Measurements from ENCODE around the gene DMAC2L.

The DMAC2L gene

DNA sequence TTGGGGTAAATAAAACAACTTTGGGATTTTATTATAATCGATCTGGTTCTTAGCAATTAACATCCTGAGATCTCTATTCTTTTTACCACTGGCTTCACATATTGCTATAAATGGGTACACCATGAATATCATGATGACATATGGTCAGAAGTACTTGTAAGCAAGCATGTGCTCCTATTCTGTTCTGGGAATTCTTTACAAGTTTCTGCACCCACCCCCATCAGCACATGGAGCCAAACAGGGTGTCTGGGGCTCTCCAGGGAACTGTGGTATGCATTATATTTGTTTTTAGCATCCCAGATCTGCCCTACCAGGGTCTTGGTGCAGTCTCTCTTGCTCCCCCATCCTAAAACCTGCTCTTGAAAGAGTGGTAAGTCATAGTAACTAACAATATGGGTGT lies 31.3 kb downstream of the DMAC2L start:
- H4K12ac ChIP-seq (ENCODE audit: low read depth, low read length): no peak overlapping the region
- no peak overlapping the region for H3K9ac ChIP-seq (ENCODE audit: low read length)
- no peak overlapping the region for H3K23ac ChIP-seq (ENCODE audit: low read length)
- H2AK5ac ChIP-seq (ENCODE audit: low read length): no peak overlapping the region
- DNase-seq: no peak
- H3K36me3 ChIP-seq (ENCODE audit: control insufficient read depth in 1 of 2, insufficient read depth in 2 of 2, low read length in 2 of 2): no peaks in the 10 kb centered on the region
- no peak overlapping the region for H3K4me2 ChIP-seq (ENCODE audit: low read length)
- H2BK5ac ChIP-seq (ENCODE audit: low read depth, low read length, poor library complexity): no peak overlapping the region
- peaks cover 0 to 4% of the 10 kb centered on the region in 2 experiments for H3K4me1 ChIP-seq (ENCODE audit: control insufficient read depth in 1 of 2, insufficient read depth in 2 of 2, low read length in 2 of 2)
- H3K27ac ChIP-seq (ENCODE audit: low read depth, low read length): no peak overlapping the region
- no peaks in the 10 kb centered on the region for H3K79me1 ChIP-seq (ENCODE audit: low read length)
- H3K9me3 ChIP-seq (ENCODE audit: insufficient read depth, low read depth, low read length): no peaks in the 10 kb centered on the region
- H3K79me2 ChIP-seq (ENCODE audit: control insufficient read depth, insufficient read depth, low read length, poor library complexity): no peaks in the 10 kb centered on the region
- WGBS (ENCODE audit: extremely low coverage, insufficient coverage, insufficient read length): no CpG with 5 or more reads among the region's 1 CpG
- H3K14ac ChIP-seq (ENCODE audit: low read length): no peak overlapping the region
- H3K4ac ChIP-seq (ENCODE audit: low read depth, low read length): no peak overlapping the region
- no peak overlapping the region for H3K4me3 ChIP-seq (ENCODE audit: low read depth, low read length)
- H2BK120ac ChIP-seq (ENCODE audit: insufficient read depth, low read length, poor library complexity): no peak overlapping the region
- no peak overlapping the region for H4K8ac ChIP-seq (ENCODE audit: low read depth, low read length)
- H2AFZ ChIP-seq (ENCODE audit: insufficient read depth, low read length, poor library complexity): no peak overlapping the region
- H4K91ac ChIP-seq (ENCODE audit: low read depth, low read length): no peak overlapping the region
- H3K18ac ChIP-seq (ENCODE audit: low read length): no peak overlapping the region
- no peaks in the 10 kb centered on the region for H3K27me3 ChIP-seq (ENCODE audit: insufficient read depth, low read length)
- H2BK12ac ChIP-seq (ENCODE audit: low read length): no peak overlapping the region

DNA sequence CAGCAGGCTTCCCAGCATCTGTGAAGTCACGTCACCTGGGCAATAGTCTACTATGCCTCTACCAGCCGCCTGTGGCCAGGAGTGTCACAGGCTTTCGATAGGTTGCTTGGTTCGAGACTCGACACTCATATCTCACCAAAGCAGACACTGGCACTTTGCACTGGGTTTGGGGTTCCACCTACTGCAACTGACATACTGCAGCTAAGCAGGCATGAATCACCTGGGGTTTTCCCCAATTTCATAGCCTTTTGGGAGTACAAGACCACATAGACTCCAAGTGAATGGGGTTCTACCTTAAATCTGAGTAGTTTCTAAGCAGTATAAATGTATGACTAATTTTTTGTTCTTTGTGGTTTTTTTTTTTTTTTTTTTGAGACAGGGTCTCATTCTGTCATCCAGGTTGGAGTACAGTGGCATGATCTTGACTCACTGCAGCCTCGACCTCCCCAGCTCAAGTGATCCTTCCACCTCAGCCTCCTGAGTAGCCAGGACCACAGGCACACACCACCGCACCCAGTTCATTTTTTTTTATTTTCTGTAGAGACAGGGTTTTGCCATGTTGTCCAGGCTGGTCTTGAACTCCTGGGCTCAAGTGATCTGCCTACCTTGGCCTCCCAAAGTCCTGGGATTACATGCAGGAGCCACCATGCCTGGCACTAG lies 32.1 kb downstream of the DMAC2L start:
- H3K4me1 ChIP-seq (ENCODE audit: control insufficient read depth in 1 of 2, insufficient read depth in 2 of 2, low read length in 2 of 2): peaks cover 0 to 4% of the 10 kb centered on the region in 2 experiments
- no peaks in the 10 kb centered on the region for H3K9me3 ChIP-seq (ENCODE audit: insufficient read depth, low read depth, low read length)
- no peak overlapping the region for H3K4me2 ChIP-seq (ENCODE audit: low read length)
- no peak overlapping the region for H4K12ac ChIP-seq (ENCODE audit: low read depth, low read length)
- no peaks in the 10 kb centered on the region for H3K79me2 ChIP-seq (ENCODE audit: control insufficient read depth, insufficient read depth, low read length, poor library complexity)
- H2BK120ac ChIP-seq (ENCODE audit: insufficient read depth, low read length, poor library complexity): no peak overlapping the region
- no peak overlapping the region for H4K8ac ChIP-seq (ENCODE audit: low read depth, low read length)
- H3K4ac ChIP-seq (ENCODE audit: low read depth, low read length): no peak overlapping the region
- H3K9ac ChIP-seq (ENCODE audit: low read length): no peak overlapping the region
- no peaks in the 10 kb centered on the region for H3K27me3 ChIP-seq (ENCODE audit: insufficient read depth, low read length)
- no CpG with 5 or more reads among the region's 7 CpGs for WGBS (ENCODE audit: extremely low coverage, insufficient coverage, insufficient read length)
- H4K91ac ChIP-seq (ENCODE audit: low read depth, low read length): no peak overlapping the region
- no peak overlapping the region for H2AFZ ChIP-seq (ENCODE audit: insufficient read depth, low read length, poor library complexity)
- no peak overlapping the region for H2BK12ac ChIP-seq (ENCODE audit: low read length)
- H2AK5ac ChIP-seq (ENCODE audit: low read length): no peak overlapping the region
- no peak overlapping the region for H3K4me3 ChIP-seq (ENCODE audit: low read depth, low read length)
- DNase-seq: no peak
- H3K27ac ChIP-seq (ENCODE audit: low read depth, low read length): no peak overlapping the region
- H3K79me1 ChIP-seq (ENCODE audit: low read length): no peaks in the 10 kb centered on the region
- no peak overlapping the region for H3K18ac ChIP-seq (ENCODE audit: low read length)
- no peaks in the 10 kb centered on the region for H3K36me3 ChIP-seq (ENCODE audit: control insufficient read depth in 1 of 2, insufficient read depth in 2 of 2, low read length in 2 of 2)
- H2BK5ac ChIP-seq (ENCODE audit: low read depth, low read length, poor library complexity): no peak overlapping the region
- H3K23ac ChIP-seq (ENCODE audit: low read length): no peak overlapping the region
- no peak overlapping the region for H3K14ac ChIP-seq (ENCODE audit: low read length)

DNA sequence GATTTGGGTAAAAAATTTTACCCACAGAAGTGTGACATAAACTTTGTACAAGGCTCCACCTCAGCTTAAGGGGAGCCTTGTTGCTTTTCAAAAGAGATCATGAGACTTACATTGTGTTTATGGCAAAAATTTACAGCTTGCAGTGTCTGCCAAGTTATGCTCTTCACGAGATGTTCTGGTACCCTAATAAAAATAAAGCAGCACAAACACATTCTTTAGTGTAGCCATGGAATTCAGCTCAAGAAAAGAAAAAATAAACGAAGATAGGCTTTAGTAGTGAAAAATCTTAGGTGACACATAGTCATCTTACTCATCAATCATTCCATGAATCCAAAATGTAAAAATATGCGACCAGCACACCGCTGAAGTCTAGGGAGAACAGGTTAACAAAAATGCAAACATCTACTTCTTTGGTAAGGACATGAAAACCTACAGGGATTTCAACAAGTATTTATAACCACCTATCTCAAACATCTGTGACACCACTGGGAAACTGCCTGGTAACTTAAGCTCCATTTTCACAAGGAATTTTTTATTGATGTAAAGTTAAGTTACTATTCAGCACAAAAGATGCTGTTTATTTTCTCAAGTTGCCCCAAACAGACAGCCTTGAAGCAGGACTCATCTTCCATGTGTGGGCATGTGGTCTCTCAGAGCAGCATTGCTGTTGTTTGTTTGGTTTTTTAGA lies 32.9 kb downstream of the DMAC2L start:
- no peaks in the 10 kb centered on the region for H3K36me3 ChIP-seq (ENCODE audit: control insufficient read depth in 1 of 2, insufficient read depth in 2 of 2, low read length in 2 of 2)
- H3K4me1 ChIP-seq (ENCODE audit: control insufficient read depth in 1 of 2, insufficient read depth in 2 of 2, low read length in 2 of 2): peaks cover 0 to 4% of the 10 kb centered on the region in 2 experiments
- H4K8ac ChIP-seq (ENCODE audit: low read depth, low read length): no peak overlapping the region
- no peak overlapping the region for H3K4ac ChIP-seq (ENCODE audit: low read depth, low read length)
- H3K27me3 ChIP-seq (ENCODE audit: insufficient read depth, low read length): no peaks in the 10 kb centered on the region
- no peaks in the 10 kb centered on the region for H3K79me2 ChIP-seq (ENCODE audit: control insufficient read depth, insufficient read depth, low read length, poor library complexity)
- WGBS (ENCODE audit: extremely low coverage, insufficient coverage, insufficient read length): no CpG with 5 or more reads among the region's 4 CpGs
- no peak overlapping the region for H3K14ac ChIP-seq (ENCODE audit: low read length)
- H2AK5ac ChIP-seq (ENCODE audit: low read length): no peak overlapping the region
- no peak overlapping the region for H3K23ac ChIP-seq (ENCODE audit: low read length)
- H2AFZ ChIP-seq (ENCODE audit: insufficient read depth, low read length, poor library complexity): no peak overlapping the region
- H2BK120ac ChIP-seq (ENCODE audit: insufficient read depth, low read length, poor library complexity): no peak overlapping the region
- H2BK12ac ChIP-seq (ENCODE audit: low read length): no peak overlapping the region
- peak in 1 of 2 donors; percentile 49 for DNase-seq
- no peak overlapping the region for H3K27ac ChIP-seq (ENCODE audit: low read depth, low read length)
- no peaks in the 10 kb centered on the region for H3K9me3 ChIP-seq (ENCODE audit: insufficient read depth, low read depth, low read length)
- H3K9ac ChIP-seq (ENCODE audit: low read length): no peak overlapping the region
- H3K4me3 ChIP-seq (ENCODE audit: low read depth, low read length): no peak overlapping the region
- no peak overlapping the region for H4K12ac ChIP-seq (ENCODE audit: low read depth, low read length)
- H3K4me2 ChIP-seq (ENCODE audit: low read length): no peak overlapping the region
- H4K91ac ChIP-seq (ENCODE audit: low read depth, low read length): no peak overlapping the region
- no peak overlapping the region for H3K18ac ChIP-seq (ENCODE audit: low read length)
- H3K79me1 ChIP-seq (ENCODE audit: low read length): no peaks in the 10 kb centered on the region
- no peak overlapping the region for H2BK5ac ChIP-seq (ENCODE audit: low read depth, low read length, poor library complexity)

- Histone ChIP-seq H3K4me2 (ENCODE audit: low read length) (no peak overlapping the region), H3K36me3 (ENCODE audit: control insufficient read depth in 1 of 2, insufficient read depth in 2 of 2, low read length in 2 of 2) (no peaks in the 10 kb centered on the region), H4K8ac (ENCODE audit: low read depth, low read length) (no peak overlapping the region), H3K79me1 (ENCODE audit: low read length) (no peaks in the 10 kb centered on the region), H3K18ac (ENCODE audit: low read length) (no peak overlapping the region), H3K79me2 (ENCODE audit: control insufficient read depth, insufficient read depth, low read length, poor library complexity) (no peaks in the 10 kb centered on the region), H4K91ac (ENCODE audit: low read depth, low read length) (no peak overlapping the region), H3K27ac (ENCODE audit: low read depth, low read length) (no peak overlapping the region), H3K9me3 (ENCODE audit: insufficient read depth, low read depth, low read length) (no peaks in the 10 kb centered on the region), H3K14ac (ENCODE audit: low read length) (no peak overlapping the region), H2BK5ac (ENCODE audit: low read depth, low read length, poor library complexity) (no peak overlapping the region), H2BK120ac (ENCODE audit: insufficient read depth, low read length, poor library complexity) (no peak overlapping the region), H3K27me3 (ENCODE audit: insufficient read depth, low read length) (no peaks in the 10 kb centered on the region), H3K4me1 (ENCODE audit: control insufficient read depth in 1 of 2, insufficient read depth in 2 of 2, low read length in 2 of 2) (peaks cover 0 to 4% of the 10 kb centered on the region in 2 experiments), H2AFZ (ENCODE audit: insufficient read depth, low read length, poor library complexity) (no peak overlapping the region), H4K12ac (ENCODE audit: low read depth, low read length) (no peak overlapping the region), H3K23ac (ENCODE audit: low read length) (no peak overlapping the region), H2BK12ac (ENCODE audit: low read length) (no peak overlapping the region), H3K9ac (ENCODE audit: low read length) (no peak overlapping the region), H2AK5ac (ENCODE audit: low read length) (no peak overlapping the region), H3K4me3 (ENCODE audit: low read depth, low read length) (no peak overlapping the region), H3K4ac (ENCODE audit: low read depth, low read length) (no peak overlapping the region)
- DNase-seq: no peak
- WGBS (ENCODE audit: extremely low coverage, insufficient coverage, insufficient read length): no CpG with 5 or more reads among the region's 6 CpGs
These were observed 33.8 kb downstream of the DMAC2L start for GRCh38 chr14:50345846-50346422.
